ENCODE data around the gene FAM124B.

Gene FAM124B

GRCh38 chr2:224401641-224402342 is at the start of gene FAM124B:
Gene FAM124B, minus strand, starts transcription at chr2:224402107. Its CDS starts 339 bp downstream, at chr2:224401768.
- no peak for DNase-seq

GRCh38 chr2:224449212-224450147 is 47.6 kb upstream of the FAM124B start:
- DNase-seq = peak in 1 of 2 experiments; percentile 4

GRCh38 chr2:224448236-224448635 is 46.3 kb upstream of the FAM124B start:
- DNase-seq = no peak

- no peak for DNase-seq
Measured at GRCh38 chr2:224444783-224445182, 42.9 kb upstream of the FAM124B start.

GRCh38 chr2:224444021-224444420 is 42.1 kb upstream of the FAM124B start:
- DNase-seq = no peak

GRCh38 chr2:224442071-224442967 is 40.4 kb upstream of the FAM124B start:
- no peak for DNase-seq

- no peak for DNase-seq
Measured at GRCh38 chr2:224440988-224441387, 39.1 kb upstream of the FAM124B start.

GRCh38 chr2:224438726-224439125 is 36.8 kb upstream of the FAM124B start:
- no peak for DNase-seq

GRCh38 chr2:224436634-224437033 is 34.7 kb upstream of the FAM124B start:
- DNase-seq = no peak

- DNase-seq = no peak
Measured at GRCh38 chr2:224434618-224435017, 32.7 kb upstream of the FAM124B start.

GRCh38 chr2:224433442-224433841 is 31.5 kb upstream of the FAM124B start:
- no peak for DNase-seq

GRCh38 chr2:224432003-224432579 is 30.2 kb upstream of the FAM124B start:
- no peak for DNase-seq

GRCh38 chr2:224429441-224429810 is 27.5 kb upstream of the FAM124B start:
- no peak for DNase-seq

GRCh38 chr2:224428787-224429440 is 27.0 kb upstream of the FAM124B start:
- DNase-seq = no peak

GRCh38 chr2:224427471-224427870 is 25.6 kb upstream of the FAM124B start:
- no peak for DNase-seq

GRCh38 chr2:224426656-224427055 is 24.7 kb upstream of the FAM124B start:
- no peak for DNase-seq

GRCh38 chr2:224421065-224421464 is 19.2 kb upstream of the FAM124B start:
- no peak for DNase-seq

- no peak for DNase-seq
Measured at GRCh38 chr2:224417947-224418346, 16.0 kb upstream of the FAM124B start.

- DNase-seq = no peak
Measured at GRCh38 chr2:224417361-224417729, 15.4 kb upstream of the FAM124B start.

GRCh38 chr2:224416656-224417360 is 14.9 kb upstream of the FAM124B start:
- DNase-seq = no peak

GRCh38 chr2:224413381-224413780 is 11.5 kb upstream of the FAM124B start:
- DNase-seq = no peak

All from NCI-H2081 (cell line).